ENCODE results near the gene EHD4. TPM values are rescaled to one million over a fixed set of nuclear protein-coding genes. Genes with fewer than 3 reads are reported as not detected.

EHD4 gene
- total RNA-seq, 1 donor from 2014 or later: 20.9 TPM

- Mint-ChIP-seq H3K4me1 (ENCODE audit: unreplicated experiment) (peaks cover 83% of the 10 kb centered on the region), H3K4me3 (ENCODE audit: unreplicated experiment) (no peak overlapping the region), H3K36me3 (ENCODE audit: unreplicated experiment) (peaks cover 6% of the 10 kb centered on the region), H3K9me3 (ENCODE audit: unreplicated experiment) (no peaks in the 10 kb centered on the region), H3K27ac (ENCODE audit: unreplicated experiment) (no peak overlapping the region), H3K27me3 (ENCODE audit: unreplicated experiment) (no peaks in the 10 kb centered on the region)
- TF ChIP-seq CTCF (IDR thresholded peaks at IDR 0.05): no peak
- no peak for DNase-seq (ENCODE audit: extremely low spot score, unreplicated experiment)
These were observed 25.4 kb downstream of the EHD4 start for GRCh38 chr15:41946970-41947369.

- H3K27me3 Mint-ChIP-seq (ENCODE audit: unreplicated experiment): no peaks in the 10 kb centered on the region
- H3K4me1 Mint-ChIP-seq (ENCODE audit: unreplicated experiment): peaks cover 87% of the 10 kb centered on the region
- TF ChIP-seq CTCF (IDR thresholded peaks at IDR 0.05): no peak
- no peak for DNase-seq (ENCODE audit: extremely low spot score, unreplicated experiment)
- H3K9me3 Mint-ChIP-seq (ENCODE audit: unreplicated experiment): no peaks in the 10 kb centered on the region
- H3K4me3 Mint-ChIP-seq (ENCODE audit: unreplicated experiment): no peak overlapping the region
- no peak overlapping the region for H3K27ac Mint-ChIP-seq (ENCODE audit: unreplicated experiment)
- no peaks in the 10 kb centered on the region for H3K36me3 Mint-ChIP-seq (ENCODE audit: unreplicated experiment)
These were observed 26.6 kb downstream of the EHD4 start for GRCh38 chr15:41945731-41946130.

- H3K4me3 Mint-ChIP-seq (ENCODE audit: unreplicated experiment): no peak overlapping the region
- no peak for DNase-seq (ENCODE audit: extremely low spot score, unreplicated experiment)
- no peaks in the 10 kb centered on the region for H3K9me3 Mint-ChIP-seq (ENCODE audit: unreplicated experiment)
- no peaks in the 10 kb centered on the region for H3K36me3 Mint-ChIP-seq (ENCODE audit: unreplicated experiment)
- H3K27me3 Mint-ChIP-seq (ENCODE audit: unreplicated experiment): no peaks in the 10 kb centered on the region
- no peak for TF ChIP-seq CTCF (IDR thresholded peaks at IDR 0.05)
- H3K27ac Mint-ChIP-seq (ENCODE audit: unreplicated experiment): peak overlapping the region; percentile 96
- H3K4me1 Mint-ChIP-seq (ENCODE audit: unreplicated experiment): peaks cover 87% of the 10 kb centered on the region
These were observed 27.1 kb downstream of the EHD4 start for GRCh38 chr15:41945221-41945620.

DNA sequence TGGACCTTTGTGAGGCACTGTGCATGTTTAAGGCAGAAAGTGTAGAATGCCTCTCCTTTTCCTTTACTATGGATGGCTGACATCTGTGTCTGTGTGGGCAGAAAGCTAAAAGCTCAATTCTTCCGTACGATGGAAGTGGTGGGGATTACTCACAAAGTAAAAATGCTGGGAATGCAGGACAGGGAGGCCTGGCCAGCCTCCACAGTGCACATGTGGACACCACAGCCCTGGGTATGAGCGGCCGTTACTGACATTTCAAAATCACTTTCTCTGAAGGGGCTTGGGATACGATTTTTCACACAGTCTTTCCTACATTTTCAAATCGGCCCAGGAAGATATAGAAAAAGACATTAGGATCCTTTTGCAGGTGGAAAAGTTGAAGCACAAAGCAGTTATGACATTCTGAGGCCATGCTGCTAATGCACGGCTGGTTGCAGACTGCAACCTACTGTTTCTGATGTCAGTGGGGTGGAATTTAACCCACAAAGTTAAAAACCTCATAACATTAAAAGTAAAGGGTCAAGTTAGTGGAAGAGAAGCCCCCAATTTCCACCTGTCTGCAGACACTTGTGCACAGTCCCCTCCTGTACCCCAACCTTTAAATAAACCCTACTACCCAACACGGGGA, 27.9 kb downstream of the EHD4 start:
- no peak for TF ChIP-seq CTCF (IDR thresholded peaks at IDR 0.05)
- no peak for DNase-seq (ENCODE audit: extremely low spot score, unreplicated experiment)

GRCh38 chr15:41943543-41944312, 28.6 kb downstream of the EHD4 start:
- DNase-seq (ENCODE audit: extremely low spot score, unreplicated experiment): no peak
- no peaks in the 10 kb centered on the region for H3K9me3 Mint-ChIP-seq (ENCODE audit: unreplicated experiment)
- no peaks in the 10 kb centered on the region for H3K27me3 Mint-ChIP-seq (ENCODE audit: unreplicated experiment)
- H3K36me3 Mint-ChIP-seq (ENCODE audit: unreplicated experiment): no peaks in the 10 kb centered on the region
- TF ChIP-seq CTCF (IDR thresholded peaks at IDR 0.05): no peak
- peak overlapping the region; percentile 96 for H3K27ac Mint-ChIP-seq (ENCODE audit: unreplicated experiment)
- H3K4me1 Mint-ChIP-seq (ENCODE audit: unreplicated experiment): peaks cover 79% of the 10 kb centered on the region
- H3K4me3 Mint-ChIP-seq (ENCODE audit: unreplicated experiment): peak overlapping the region; percentile 50

More for the DNA sequence above, 27.9 kb downstream of the EHD4 start:
- peak overlapping the region; percentile 50 for H3K4me3 Mint-ChIP-seq (ENCODE audit: unreplicated experiment)
- no peaks in the 10 kb centered on the region for H3K36me3 Mint-ChIP-seq (ENCODE audit: unreplicated experiment)
- H3K9me3 Mint-ChIP-seq (ENCODE audit: unreplicated experiment): no peaks in the 10 kb centered on the region
- H3K27me3 Mint-ChIP-seq (ENCODE audit: unreplicated experiment): no peaks in the 10 kb centered on the region
- peaks cover 81% of the 10 kb centered on the region for H3K4me1 Mint-ChIP-seq (ENCODE audit: unreplicated experiment)
- H3K27ac Mint-ChIP-seq (ENCODE audit: unreplicated experiment): peak overlapping the region; percentile 96

Data from osteocyte (in vitro differentiated cells).